ENCODE data around the gene RIBC1. TPM values are rescaled to one million over a fixed set of nuclear protein-coding genes. Genes with fewer than 3 reads are reported as not detected.

Gene RIBC1
- total RNA-seq (2014; rRNA removed; shearing (Covaris generic)) = 1.4 and 3.1 TPM in 2 replicates

DNA sequence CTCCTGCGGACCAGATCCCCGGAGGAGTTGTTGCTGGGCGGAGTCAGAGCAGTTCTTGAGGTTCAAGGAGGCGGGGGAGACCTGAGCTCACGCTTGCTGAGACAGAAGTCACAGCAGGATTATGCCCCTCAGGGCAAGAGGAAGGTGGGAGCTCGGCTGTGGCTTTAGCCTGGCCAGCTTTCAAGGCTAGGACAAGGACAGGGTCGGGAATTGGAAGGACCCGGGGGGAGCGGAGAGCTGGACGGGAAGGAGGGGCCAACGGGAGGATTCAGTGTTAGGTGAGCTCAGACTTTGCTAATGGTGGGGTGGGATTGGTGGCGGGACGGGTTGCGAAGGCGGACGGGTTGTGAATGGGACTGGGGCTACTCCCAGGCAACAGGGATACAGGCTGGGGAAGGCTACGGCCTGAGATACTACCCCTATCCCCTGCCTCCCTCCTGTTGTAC, at the start of gene RIBC1:
Gene RIBC1, plus strand, starts transcription at position 13 of the 446 bp plus-strand sequence. CDS start 3,404 bp downstream, outside the sequence.

GRCh38 chrX:53422086-53422860, 400 bp upstream of the RIBC1 start, which contains the start of gene SMC1A:
SMC1A (minus strand) TSS chrX:53422654; CDS start chrX:53422600, 54 bp downstream.

DNA sequence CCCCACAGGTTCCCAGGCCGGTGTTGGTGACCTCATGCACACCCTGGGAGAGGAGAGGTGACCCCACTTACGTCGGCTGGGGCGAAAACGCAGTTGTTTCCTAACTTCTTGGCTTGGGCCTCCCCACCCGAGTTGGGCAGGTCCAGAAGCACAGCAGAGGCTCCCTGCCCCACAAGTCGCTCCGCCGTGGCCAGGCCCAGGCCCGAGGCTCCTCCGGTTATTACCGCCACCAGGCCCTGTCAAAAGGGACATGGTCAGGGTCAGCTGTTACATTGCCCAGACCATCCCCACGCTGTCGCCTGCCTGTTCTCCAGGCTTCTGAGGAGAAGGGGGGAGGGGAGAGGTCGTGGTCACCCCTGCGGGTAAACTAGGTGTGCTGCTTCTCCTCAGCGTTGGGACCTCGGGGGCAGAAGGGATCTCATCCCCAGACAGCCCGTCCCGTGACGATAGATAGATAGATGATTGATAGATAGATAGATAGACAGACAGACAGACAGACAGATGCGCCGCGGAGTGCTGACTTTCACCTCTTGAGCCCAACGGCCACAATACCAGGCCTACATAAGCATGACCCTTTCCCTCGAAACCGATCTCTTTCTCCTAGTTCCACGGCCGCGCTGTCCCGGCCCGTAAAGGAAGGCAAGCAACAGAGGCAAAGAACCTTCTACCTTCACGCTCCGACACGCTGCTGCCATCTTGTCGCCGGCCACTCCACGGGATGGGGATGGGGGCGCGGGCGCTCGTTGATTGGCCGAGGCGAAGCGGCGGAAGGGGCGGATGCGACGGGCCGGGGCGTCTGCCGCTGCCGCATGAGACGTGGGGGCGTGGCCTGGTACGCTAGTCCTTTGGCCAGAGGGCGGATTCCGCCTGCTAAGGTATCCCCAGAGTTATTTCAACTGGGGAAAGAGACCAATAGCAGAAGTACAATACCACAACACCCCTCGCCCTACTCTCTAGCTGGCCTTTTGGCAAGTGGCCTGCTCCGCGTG, 11.3 kb downstream of the RIBC1 start, which contains the start of gene HSD17B10:
Gene HSD17B10, minus strand, starts transcription at position 720 of the 989 bp plus-strand sequence. Its CDS starts 25 bp downstream, at position 695.

Small RNAs within 50 kb of the gene (small RNA-seq; reads per million reads assigned to genes)
- gene MIR6857 (not detected), gene VTRNA3-1P (not detected)

Other genes with a start within 250 kb of the RIBC1 start
- gene KDM5C, start 197.7 kb upstream of the RIBC1 start, total RNA-seq (2014; rRNA removed; shearing (Covaris generic)) = 115 and 129 TPM in 2 replicates
- gene IQSEC2, start 141.3 kb upstream of the RIBC1 start, total RNA-seq (2014; rRNA removed; shearing (Covaris generic)) = 7.6 and 11.2 TPM in 2 replicates
- 49.6 and 57.3 TPM in 2 replicates for gene SMC1A, start 219 bp upstream of the RIBC1 start, total RNA-seq (2014; rRNA removed; shearing (Covaris generic))
- 140 and 153 TPM in 2 replicates for gene HSD17B10, start 11.5 kb downstream of the RIBC1 start, total RNA-seq (2014; rRNA removed; shearing (Covaris generic))

Data from A375 (cell line).